Measurements from ENCODE around the gene GPC6. TPM values are rescaled to one million over a fixed set of nuclear protein-coding genes. Genes with fewer than 3 reads are reported as not detected.

The GPC6 gene
- total RNA-seq, 1 donor from 2014 or later = 18.7 TPM

DNA sequence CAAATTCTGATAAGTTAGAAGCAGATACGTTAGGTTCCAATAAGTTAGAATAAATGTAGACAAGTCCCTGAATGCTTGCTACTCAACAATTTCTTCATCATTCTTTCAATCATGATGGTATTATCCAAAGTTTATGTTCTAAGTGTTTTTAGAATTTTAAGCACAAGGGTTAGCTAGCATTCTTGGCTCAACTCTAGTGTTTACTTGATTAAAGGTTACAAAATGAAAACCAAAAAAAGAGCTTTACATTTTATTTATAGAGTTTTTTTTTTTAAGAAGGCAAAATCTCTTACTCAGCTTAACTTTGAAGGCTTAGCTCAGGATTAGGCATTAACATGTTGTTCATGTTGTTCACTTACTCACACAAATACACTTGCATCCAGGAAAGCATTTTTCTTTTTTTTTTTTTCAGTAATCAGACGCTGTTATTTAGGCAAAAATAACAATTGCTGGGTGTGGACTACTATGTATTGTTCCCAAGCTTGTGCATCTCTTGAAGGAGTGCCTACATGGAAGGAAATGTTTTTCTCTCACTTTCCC lies 832.3 kb downstream of the GPC6 start:
- no peak overlapping the region for H3K4me3 ChIP-seq (ENCODE audit: low read depth, low read length)
- no peak for DNase-seq (ENCODE audit: low read depth)
- TF ChIP-seq, protein P1, sequence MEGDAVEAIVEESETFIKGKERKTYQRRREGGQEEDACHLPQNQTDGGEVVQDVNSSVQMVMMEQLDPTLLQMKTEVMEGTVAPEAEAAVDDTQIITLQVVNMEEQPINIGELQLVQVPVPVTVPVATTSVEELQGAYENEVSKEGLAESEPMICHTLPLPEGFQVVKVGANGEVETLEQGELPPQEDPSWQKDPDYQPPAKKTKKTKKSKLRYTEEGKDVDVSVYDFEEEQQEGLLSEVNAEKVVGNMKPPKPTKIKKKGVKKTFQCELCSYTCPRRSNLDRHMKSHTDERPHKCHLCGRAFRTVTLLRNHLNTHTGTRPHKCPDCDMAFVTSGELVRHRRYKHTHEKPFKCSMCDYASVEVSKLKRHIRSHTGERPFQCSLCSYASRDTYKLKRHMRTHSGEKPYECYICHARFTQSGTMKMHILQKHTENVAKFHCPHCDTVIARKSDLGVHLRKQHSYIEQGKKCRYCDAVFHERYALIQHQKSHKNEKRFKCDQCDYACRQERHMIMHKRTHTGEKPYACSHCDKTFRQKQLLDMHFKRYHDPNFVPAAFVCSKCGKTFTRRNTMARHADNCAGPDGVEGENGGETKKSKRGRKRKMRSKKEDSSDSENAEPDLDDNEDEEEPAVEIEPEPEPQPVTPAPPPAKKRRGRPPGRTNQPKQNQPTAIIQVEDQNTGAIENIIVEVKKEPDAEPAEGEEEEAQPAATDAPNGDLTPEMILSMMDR (conservative IDR thresholded peaks at IDR 0.05; ENCODE audit: low read depth, low read length) = no peak

DNA sequence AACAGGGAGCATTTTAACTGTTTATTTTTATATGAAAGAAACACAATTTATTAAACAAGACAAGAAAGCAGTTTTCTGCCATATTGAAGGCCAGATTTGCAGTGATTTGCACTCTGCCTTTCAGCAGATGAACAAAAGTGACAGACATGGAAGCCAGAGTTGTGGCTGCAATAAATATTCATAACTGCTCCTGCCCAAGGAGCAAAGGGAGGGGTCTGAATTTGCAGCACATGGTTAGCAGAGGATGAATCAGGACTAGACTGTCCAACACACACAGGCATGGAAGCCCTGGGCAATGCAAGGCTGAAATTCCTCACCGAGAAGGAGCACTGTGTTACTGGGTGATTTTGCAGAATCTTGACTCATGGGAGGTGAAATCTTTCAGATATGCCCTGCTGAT lies 834.7 kb downstream of the GPC6 start:
- no peak for DNase-seq (ENCODE audit: low read depth)
- H3K4me3 ChIP-seq (ENCODE audit: low read depth, low read length) = no peak overlapping the region
- TF ChIP-seq, protein P1 (conservative IDR thresholded peaks at IDR 0.05; ENCODE audit: low read depth, low read length) = no peak

DNA sequence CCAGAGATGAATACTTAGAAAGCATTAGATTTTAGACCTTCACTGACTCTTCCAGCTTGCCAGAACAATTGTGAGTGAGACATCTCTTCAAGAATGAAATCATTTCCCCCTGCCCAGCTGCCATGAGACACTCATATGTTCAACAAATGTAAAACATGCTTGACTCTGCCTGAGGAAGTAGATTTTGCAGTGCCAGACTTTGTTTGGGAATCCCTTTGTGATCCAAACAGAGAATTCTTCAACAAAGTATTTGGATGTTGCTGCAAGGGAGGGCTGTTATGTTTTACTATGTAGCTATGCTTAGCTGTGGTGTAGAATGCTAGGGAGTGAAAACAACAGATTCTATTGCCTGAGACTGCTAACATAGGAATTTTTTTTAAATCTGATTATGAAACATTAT lies 836.5 kb downstream of the GPC6 start:
- TF ChIP-seq, protein P1 (conservative IDR thresholded peaks at IDR 0.05; ENCODE audit: low read depth, low read length) = no peak
- no peak for DNase-seq (ENCODE audit: low read depth)
- no peak overlapping the region for H3K4me3 ChIP-seq (ENCODE audit: low read depth, low read length)

DNA sequence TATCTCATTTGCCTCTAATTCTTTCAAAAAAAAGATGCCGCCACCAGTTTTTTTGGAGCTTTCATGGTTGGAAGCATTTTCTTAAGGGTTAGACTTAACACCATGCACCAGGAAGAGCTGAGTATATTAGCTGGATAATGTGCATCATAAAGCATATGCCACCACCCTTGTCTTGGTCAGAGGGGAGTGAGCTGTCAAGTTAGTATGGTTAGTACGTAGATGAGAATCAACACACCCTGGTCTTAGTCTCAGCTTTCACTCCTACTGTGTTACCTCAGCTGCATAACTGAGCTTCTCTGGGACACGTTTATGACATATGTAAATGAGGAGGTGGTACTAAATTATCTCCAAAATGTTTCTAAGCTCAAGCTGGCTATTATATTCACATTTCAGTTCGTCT lies 837.2 kb downstream of the GPC6 start:
- TF ChIP-seq, protein P1 (conservative IDR thresholded peaks at IDR 0.05; ENCODE audit: low read depth, low read length) = no peak
- H3K4me3 ChIP-seq (ENCODE audit: low read depth, low read length) = no peak overlapping the region
- no peak for DNase-seq (ENCODE audit: low read depth)

DNA sequence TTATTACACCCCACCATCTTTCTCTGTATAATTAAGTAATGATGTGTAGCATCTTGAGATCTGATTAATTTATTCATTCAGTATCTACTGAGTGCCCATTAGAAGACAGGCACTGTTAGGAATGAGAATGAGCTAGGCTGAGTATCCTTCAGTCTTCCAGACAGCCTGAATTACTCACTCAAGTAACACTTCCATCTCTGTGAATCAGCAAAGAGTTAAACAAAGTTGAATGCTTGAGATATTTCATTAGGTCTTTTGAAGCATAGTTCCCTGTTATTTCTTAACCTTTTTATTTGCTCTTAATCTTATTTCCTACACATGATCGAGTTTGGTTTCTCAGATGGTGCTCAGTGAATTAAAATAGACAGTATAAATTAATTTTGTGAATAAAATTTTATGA lies 839.1 kb downstream of the GPC6 start:
- no peak for DNase-seq (ENCODE audit: low read depth)
- H3K4me3 ChIP-seq (ENCODE audit: low read depth, low read length) = no peak overlapping the region
- TF ChIP-seq, protein P1 (conservative IDR thresholded peaks at IDR 0.05; ENCODE audit: low read depth, low read length) = no peak

DNA sequence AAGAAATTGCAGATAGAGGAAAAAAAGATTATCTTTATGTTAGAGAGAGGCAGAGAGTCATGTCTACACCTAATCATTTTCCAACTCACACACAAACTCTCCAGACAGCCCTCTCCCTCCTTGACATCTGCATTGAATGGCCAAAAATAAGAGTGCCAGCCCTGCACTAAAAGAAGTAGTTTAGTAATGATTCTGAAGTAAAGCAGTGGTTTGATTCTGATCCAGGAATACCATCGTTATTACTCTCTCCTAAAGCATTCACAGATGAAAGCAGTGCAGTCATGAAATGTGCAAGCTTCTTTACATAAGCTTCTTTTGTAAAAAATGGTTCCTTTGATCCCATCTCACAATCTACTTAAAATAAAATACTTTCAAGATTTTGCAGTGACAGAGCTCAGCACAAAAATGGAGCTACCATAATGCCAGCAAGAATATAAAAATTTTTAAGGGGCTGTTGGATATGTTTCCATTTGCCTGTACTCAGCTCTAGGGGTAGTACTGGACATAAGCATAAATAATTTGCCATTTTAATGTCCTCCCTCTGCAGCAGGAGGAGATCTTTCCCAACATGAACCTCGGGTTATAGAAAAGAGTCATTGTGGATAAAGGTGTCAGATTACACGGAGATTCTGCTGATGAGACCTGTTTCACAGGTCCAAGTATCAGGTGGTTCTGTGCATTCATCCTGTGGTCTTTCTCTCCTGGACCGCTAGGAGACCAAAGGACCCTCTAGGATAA lies 846.6 kb downstream of the GPC6 start:
- no peak overlapping the region for H3K4me3 ChIP-seq (ENCODE audit: low read depth, low read length)
- TF ChIP-seq, protein P1 (conservative IDR thresholded peaks at IDR 0.05; ENCODE audit: low read depth, low read length) = no peak
- no peak for DNase-seq (ENCODE audit: low read depth)

DNA sequence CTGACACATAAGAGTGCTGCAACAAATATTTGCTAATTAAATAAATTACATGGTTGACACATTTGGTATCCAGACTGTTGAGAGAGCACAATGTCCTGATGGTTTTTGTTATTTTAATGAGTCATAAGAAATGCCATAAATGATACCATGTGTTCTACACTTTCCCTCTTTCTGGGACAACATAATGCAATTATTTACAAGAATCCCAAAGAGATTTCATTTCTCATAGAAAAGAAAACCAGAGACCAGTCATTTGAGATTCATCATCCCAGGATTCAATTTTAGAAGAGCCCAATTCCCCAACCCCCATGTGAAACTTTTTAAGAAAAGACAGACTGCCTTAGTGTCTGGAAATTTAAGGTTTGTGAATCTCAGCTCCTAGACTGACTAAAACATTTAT lies 853.3 kb downstream of the GPC6 start:
- TF ChIP-seq, protein P1 (conservative IDR thresholded peaks at IDR 0.05; ENCODE audit: low read depth, low read length) = no peak
- no peak overlapping the region for H3K4me3 ChIP-seq (ENCODE audit: low read depth, low read length)
- no peak for DNase-seq (ENCODE audit: low read depth)

Data from epithelial cell of proximal tubule (primary cell).